Natural killer cell (primary cell): ENCODE data around the gene PRM3. TPM values are rescaled to one million over a fixed set of nuclear protein-coding genes. Genes with fewer than 3 reads are reported as not detected.
"Not testable (repeated sequence)": the region's sequence is repeated elsewhere in the genome, so short reads cannot be mapped to it uniquely, and the experiment has no call there.

Experiments
- ATAC-seq, 3 donors: fragments of 150-1000 bp in 2 of 3; fragments of 200-7000 bp in 1 of 3; cut with Tn5 transposase; 1 replicate in 1 of 3; 2 replicates in 2 of 3; pipeline ENCODE4 v1.10.0; 2021; ENCODE audit warnings: mild to moderate bottlenecking in 2 of 3, moderate library complexity in 2 of 3
- DNase-seq, 2 donors: peaks; one replicate each; pipeline versions ENCODE4 v3.0.0 to v3.0.0-alpha.2; 2013 to 2021; ENCODE audit warnings: mixed read lengths in 1 of 2
- H3K27ac ChIP-seq: one replicate; pipeline ENCODE4 v1.5.1; 2013; ENCODE audit warnings: mild to moderate bottlenecking, low read length
- H3K27me3 ChIP-seq: one replicate; pipeline ENCODE4 v1.6.1; 2013; ENCODE audit warnings: low read length; ENCODE audit not compliant: control insufficient read depth, insufficient read depth
- H3K36me3 ChIP-seq: one replicate; pipeline ENCODE4 v1.6.1; 2013; ENCODE audit warnings: low read length; ENCODE audit not compliant: control insufficient read depth, insufficient read depth
- H3K4me1 ChIP-seq: one replicate; pipeline ENCODE4 v1.6.1; 2013; ENCODE audit warnings: low read length; ENCODE audit not compliant: control insufficient read depth, insufficient read depth
- H3K4me3 ChIP-seq: one replicate; pipeline ENCODE4 v1.5.1; 2013; ENCODE audit warnings: low read length
- H3K9me3 ChIP-seq: one replicate; pipeline ENCODE4 v1.6.1; 2013; ENCODE audit warnings: low read length; ENCODE audit not compliant: control insufficient read depth, insufficient read depth
- H3K27ac Mint-ChIP-seq, 2 donors: one replicate each; pipeline ENCODE4 v1.8.0; 2022; ENCODE audit warnings: mild to moderate bottlenecking in 2 of 2, mixed read lengths in 2 of 2, moderate library complexity in 1 of 2
- H3K27me3 Mint-ChIP-seq, 2 donors: one replicate each; pipeline ENCODE4 v1.8.0; 2022; ENCODE audit warnings: low read depth in 2 of 2, mixed read lengths in 2 of 2
- H3K36me3 Mint-ChIP-seq: one replicate; pipeline ENCODE4 v1.8.0; 2022; ENCODE audit warnings: mixed read lengths
- H3K4me1 Mint-ChIP-seq, 2 donors: one replicate each; pipeline ENCODE4 v1.8.0; 2022; ENCODE audit warnings: mixed read lengths in 2 of 2
- H3K4me3 Mint-ChIP-seq: one replicate; pipeline ENCODE4 v1.8.0; 2022; ENCODE audit warnings: mild to moderate bottlenecking, moderate library complexity, mixed read lengths
- H3K9me3 Mint-ChIP-seq, 2 donors: one replicate each; pipeline ENCODE4 v1.8.0; 2022; ENCODE audit warnings: mixed read lengths in 2 of 2
- WGBS: methylation state at CpG from one replicate; pipeline ENCODE4 v1.1.7; 2013; ENCODE audit warnings: missing lambda C conversion rate; ENCODE audit not compliant: insufficient coverage; 5-methylcytosine and 5-hydroxymethylcytosine counted together
- intact Hi-C: fragments of 100-400 bp; cut with micrococcal nuclease; formaldehyde crosslinking; loops from one replicate; pipeline ENCODE4 v1.14.2; 2022
- total RNA-seq, 4 donors: library from RNA; stranded (reverse); fragments of 120-200 nt in 1 of 4; gene quantifications; one replicate each; pipeline versions ENCODE4 v1.2.3 to v1.2.4, GENCODE V29; 2013 to 2022
- TF ChIP-seq, protein P1 (sequence below): fragments of 200-600 bp; IDR thresholded peaks from one replicate; pipeline ENCODE4 v1.8.0; 2022; ENCODE audit warnings: antibody characterized with exemption

The PRM3 gene
- total RNA-seq, 3 donors from 2014 or later (not counting 1 experiment from before 2014, with no cell fraction given), result not detected

DNA sequence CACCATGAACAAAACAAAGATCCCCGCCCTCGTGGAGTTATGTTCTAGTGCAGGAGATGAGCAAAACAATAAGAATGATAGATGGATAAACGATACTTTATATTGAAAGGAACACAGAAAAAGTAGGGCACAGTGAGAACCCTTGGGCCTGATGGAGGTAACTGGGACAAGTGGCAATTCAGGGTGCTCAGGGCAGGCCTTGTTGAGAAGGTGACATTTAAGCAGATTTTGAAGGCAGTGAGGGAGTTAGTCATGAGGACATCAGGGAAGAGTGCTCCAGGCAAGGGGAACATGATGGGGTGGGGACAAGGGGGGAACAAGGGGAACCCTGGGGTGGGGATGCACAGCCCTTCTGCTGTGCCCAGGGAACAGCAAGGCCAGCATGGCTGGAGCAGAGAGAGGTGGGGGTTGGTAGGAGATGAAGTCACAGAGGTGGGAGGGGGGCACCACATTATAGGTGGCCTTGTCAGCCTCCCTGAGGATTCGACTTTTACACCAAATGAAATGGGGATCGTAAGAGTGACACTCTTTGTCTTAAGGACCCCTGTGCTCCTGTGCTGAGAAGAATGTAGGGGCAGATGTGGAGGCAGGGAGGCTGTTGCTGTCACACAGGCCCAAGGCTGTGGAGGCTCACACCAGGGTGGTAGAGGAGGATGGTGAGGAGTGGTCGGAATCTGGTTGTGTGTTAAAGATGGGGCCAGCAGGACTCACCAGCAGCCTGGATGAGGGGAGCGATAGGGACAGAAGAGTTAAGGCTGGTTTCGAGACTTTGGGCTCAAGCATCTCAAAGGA lies 16.9 kb upstream of the PRM3 start:
- H3K9me3 ChIP-seq, result no peaks in the 10 kb centered on the region
- Mint-ChIP-seq H3K27me3 (peaks cover 73 to 81% of the 10 kb centered on the region in 2 donors), H3K27ac (no peak overlapping the region), H3K4me3 (no peak overlapping the region), H3K9me3 (no peaks in the 10 kb centered on the region), H3K36me3 (no peaks in the 10 kb centered on the region), H3K4me1 (no peaks in the 10 kb centered on the region)
- H3K36me3 ChIP-seq, result no peaks in the 10 kb centered on the region
- no peak overlapping the region for H3K4me3 ChIP-seq
- no peaks in the 10 kb centered on the region for H3K4me1 ChIP-seq
- TF ChIP-seq, protein P1, sequence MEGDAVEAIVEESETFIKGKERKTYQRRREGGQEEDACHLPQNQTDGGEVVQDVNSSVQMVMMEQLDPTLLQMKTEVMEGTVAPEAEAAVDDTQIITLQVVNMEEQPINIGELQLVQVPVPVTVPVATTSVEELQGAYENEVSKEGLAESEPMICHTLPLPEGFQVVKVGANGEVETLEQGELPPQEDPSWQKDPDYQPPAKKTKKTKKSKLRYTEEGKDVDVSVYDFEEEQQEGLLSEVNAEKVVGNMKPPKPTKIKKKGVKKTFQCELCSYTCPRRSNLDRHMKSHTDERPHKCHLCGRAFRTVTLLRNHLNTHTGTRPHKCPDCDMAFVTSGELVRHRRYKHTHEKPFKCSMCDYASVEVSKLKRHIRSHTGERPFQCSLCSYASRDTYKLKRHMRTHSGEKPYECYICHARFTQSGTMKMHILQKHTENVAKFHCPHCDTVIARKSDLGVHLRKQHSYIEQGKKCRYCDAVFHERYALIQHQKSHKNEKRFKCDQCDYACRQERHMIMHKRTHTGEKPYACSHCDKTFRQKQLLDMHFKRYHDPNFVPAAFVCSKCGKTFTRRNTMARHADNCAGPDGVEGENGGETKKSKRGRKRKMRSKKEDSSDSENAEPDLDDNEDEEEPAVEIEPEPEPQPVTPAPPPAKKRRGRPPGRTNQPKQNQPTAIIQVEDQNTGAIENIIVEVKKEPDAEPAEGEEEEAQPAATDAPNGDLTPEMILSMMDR, result no peak
- H3K27ac ChIP-seq, result no peak overlapping the region
- peaks cover 11% of the 10 kb centered on the region for H3K27me3 ChIP-seq
- no peak for DNase-seq
- intact Hi-C loops, result no loop called here
- no peak for ATAC-seq
- 95% methylated on average over 8 of the region's 8 CpGs for WGBS

DNA sequence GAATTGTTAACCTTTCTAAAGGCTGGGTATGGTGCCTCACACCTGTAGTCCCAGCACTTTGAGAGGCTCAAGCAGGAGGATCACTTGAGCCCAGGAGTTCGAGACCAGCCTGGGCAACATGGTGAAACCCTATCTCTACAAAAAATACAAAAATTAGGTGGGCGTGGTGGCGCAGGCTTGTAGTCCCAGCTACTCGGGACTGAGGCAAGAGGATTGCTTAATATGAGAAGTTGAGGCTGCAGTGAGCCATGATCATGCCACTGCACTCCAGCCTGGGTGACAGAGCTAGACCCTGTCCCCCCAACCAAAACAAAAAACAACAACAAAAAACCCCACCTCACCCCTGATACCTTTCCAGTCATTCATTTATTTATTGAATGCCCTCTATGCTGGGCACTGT lies 16.3 kb upstream of the PRM3 start:
- H3K4me1 ChIP-seq, H3K27ac Mint-ChIP-seq, H3K36me3 ChIP-seq, H3K4me1 Mint-ChIP-seq, H3K36me3 Mint-ChIP-seq, H3K9me3 ChIP-seq, ATAC-seq, H3K27ac ChIP-seq, intact Hi-C loops, H3K27me3 ChIP-seq, H3K9me3 Mint-ChIP-seq, H3K4me3 Mint-ChIP-seq, DNase-seq, H3K4me3 ChIP-seq: not testable (repeated sequence)
- H3K27me3 Mint-ChIP-seq, result peaks cover 71 to 80% of the 10 kb centered on the region in 2 donors
- WGBS, result 100% methylated on average over 1 of the region's 4 CpGs

DNA sequence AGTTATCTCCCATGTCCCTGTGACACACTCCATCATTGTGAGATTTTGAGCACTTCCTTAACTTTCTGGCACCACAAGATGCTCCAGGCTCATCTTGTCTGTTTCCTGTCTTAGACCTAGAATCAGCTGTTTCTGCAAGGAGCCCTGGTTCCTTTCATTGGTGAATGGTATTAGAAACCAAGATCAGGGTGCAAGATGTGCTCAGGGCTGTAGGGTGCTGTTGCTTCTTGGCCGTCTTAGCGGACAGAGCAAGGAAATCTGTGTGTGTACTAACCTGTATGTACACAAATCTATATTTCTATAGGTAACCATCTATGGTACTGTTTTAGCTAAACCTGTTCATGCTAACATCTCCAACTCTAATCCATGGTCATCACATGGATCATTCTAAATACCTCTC lies 15.8 kb upstream of the PRM3 start:
- no peaks in the 10 kb centered on the region for H3K36me3 Mint-ChIP-seq
- H3K4me1 ChIP-seq, result no peaks in the 10 kb centered on the region
- WGBS, result no CpG with 5 or more reads among the region's 2 CpGs
- H3K4me3 Mint-ChIP-seq, result no peak overlapping the region
- ATAC-seq (no peak), DNase-seq (no peak)
- TF ChIP-seq, protein P1, result no peak
- no peak overlapping the region for H3K4me3 ChIP-seq
- H3K27me3 ChIP-seq, result peaks cover 8% of the 10 kb centered on the region
- no peak overlapping the region for H3K27ac ChIP-seq
- H3K9me3 ChIP-seq, result no peaks in the 10 kb centered on the region
- H3K27ac Mint-ChIP-seq, result no peak overlapping the region
- no peaks in the 10 kb centered on the region for H3K4me1 Mint-ChIP-seq
- no peaks in the 10 kb centered on the region for H3K36me3 ChIP-seq
- H3K27me3 Mint-ChIP-seq, result peaks cover 70 to 80% of the 10 kb centered on the region in 2 donors
- intact Hi-C loops, result no loop called here
- no peaks in the 10 kb centered on the region for H3K9me3 Mint-ChIP-seq

DNA sequence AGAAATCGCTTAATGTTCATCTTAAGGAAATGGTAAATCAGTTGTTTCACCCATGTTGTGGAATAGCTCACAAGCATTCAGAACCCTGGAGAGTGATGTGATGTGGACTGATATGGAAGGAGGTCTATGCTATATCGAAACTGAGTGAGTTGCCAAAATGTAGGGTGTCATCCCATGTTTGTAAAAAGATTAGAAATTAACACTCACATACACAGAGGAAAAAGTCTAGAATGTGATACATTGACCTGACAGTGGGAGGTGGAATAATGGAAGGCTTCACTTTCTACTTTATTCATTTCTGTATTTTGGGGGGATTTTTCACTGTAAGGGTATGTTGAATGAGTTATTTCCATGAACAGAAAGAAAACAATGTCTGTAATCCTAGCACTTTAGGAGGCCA lies 12.4 kb upstream of the PRM3 start:
- Histone ChIP-seq H3K27ac (no peak overlapping the region), H3K27me3 (peaks cover under 1% of the 10 kb centered on the region), H3K36me3 (no peaks in the 10 kb centered on the region), H3K4me1 (no peaks in the 10 kb centered on the region), H3K9me3 (no peaks in the 10 kb centered on the region), H3K4me3 (no peak overlapping the region)
- TF ChIP-seq, protein P1, result no peak
- DNase-seq (no peak), ATAC-seq (no peak)
- Mint-ChIP-seq H3K36me3 (no peaks in the 10 kb centered on the region), H3K27ac (no peak overlapping the region), H3K4me3 (no peak overlapping the region), H3K9me3 (no peaks in the 10 kb centered on the region), H3K4me1 (no peaks in the 10 kb centered on the region), H3K27me3 (peaks cover 52 to 55% of the 10 kb centered on the region in 2 donors)
- intact Hi-C loops, result no loop called here
- WGBS, result 87% methylated on average over 1 of the region's 2 CpGs
